ENCODE measurements around the gene SIGLEC9.
A peak's percentile ranks its signal among the peaks of the same experiment; 100 is the strongest.

The SIGLEC9 gene

GRCh38 chr19:51094696-51095279 is 29.9 kb upstream of the SIGLEC9 start:
- DNase-seq = peak in 1 of 10 donors; percentile 76
- intact Hi-C loops (cut with DNase I) = loop anchor here (1.0 to 5.0 kb wide), 2 partner anchors 73 to 172 kb away; no protein-coding TSS in a partner anchor

GRCh38 chr19:51096473-51097165 is 28.1 kb upstream of the SIGLEC9 start:
- peak in 1 of 10 donors; percentile 47 for DNase-seq
- intact Hi-C loops (cut with DNase I) = loop anchor here (5.0 kb wide), 1 partner anchor 174 kb away; no protein-coding TSS in a partner anchor

- DNase-seq = peak; percentile 35 to 94 (median 72)
- intact Hi-C loops (cut with DNase I) = loop anchor here (5.0 kb wide), 1 partner anchor 175 kb away; no protein-coding TSS in a partner anchor
These were observed 27.5 kb upstream of the SIGLEC9 start for GRCh38 chr19:51097166-51097738.

- peak in 1 of 10 donors; percentile 68 for DNase-seq
- intact Hi-C loops (cut with DNase I) = loop anchor here (5.0 kb wide), 1 partner anchor 175 kb away; no protein-coding TSS in a partner anchor
These were observed 26.9 kb upstream of the SIGLEC9 start for GRCh38 chr19:51097796-51098195.

GRCh38 chr19:51098365-51099046 is 26.2 kb upstream of the SIGLEC9 start:
- intact Hi-C loops (cut with DNase I) = loop anchor here (5.0 kb wide), 1 partner anchor 176 kb away; no protein-coding TSS in a partner anchor
- DNase-seq = peak in 1 of 10 donors; percentile 88

- intact Hi-C loops (cut with DNase I) = loop anchor here (5.0 kb wide), 1 partner anchor 177 kb away; no protein-coding TSS in a partner anchor
These were observed 25.7 kb upstream of the SIGLEC9 start for GRCh38 chr19:51099047-51099382.

GRCh38 chr19:51100601-51101000 is 24.1 kb upstream of the SIGLEC9 start:
- intact Hi-C loops (cut with DNase I) = no loop called here
- DNase-seq = no peak

More at GRCh38 chr19:51099047-51099382, 25.7 kb upstream of the SIGLEC9 start:
- peak in 1 of 10 donors; percentile 66 for DNase-seq

- intact Hi-C loops (cut with DNase I) = no loop called here
- DNase-seq = no peak
These were observed 23.4 kb upstream of the SIGLEC9 start for GRCh38 chr19:51101171-51101865.

- no peak for DNase-seq
- intact Hi-C loops (cut with DNase I) = no loop called here
These were observed 21.7 kb upstream of the SIGLEC9 start for GRCh38 chr19:51102991-51103390.

GRCh38 chr19:51103926-51104341 is 20.8 kb upstream of the SIGLEC9 start:
- intact Hi-C loops (cut with DNase I) = no loop called here
- DNase-seq = no peak

- intact Hi-C loops (cut with DNase I) = loop anchor here (2.0 to 5.0 kb wide), 2 partner anchors 305 to 487 kb away; no protein-coding TSS in a partner anchor
- DNase-seq = peak in 5 of 10 donors; percentile 17 to 86 (median 20)
These were observed 17.2 kb upstream of the SIGLEC9 start for GRCh38 chr19:51107406-51108065.

- intact Hi-C loops (cut with DNase I) = loop anchor here (2.0 to 5.0 kb wide), 2 partner anchors 306 to 487 kb away; no protein-coding TSS in a partner anchor
- peak; percentile 97 to 100 (median 99) for DNase-seq
These were observed 16.5 kb upstream of the SIGLEC9 start, which contains the start of gene CTU1 for GRCh38 chr19:51108066-51108804. Gene CTU1 (minus strand): TSS chr19:51108409. CDS start chr19:51104569, 3,840 bp downstream.

- intact Hi-C loops (cut with DNase I) = loop anchor here (2.0 to 5.0 kb wide), 2 partner anchors 306 to 486 kb away; no protein-coding TSS in a partner anchor
These were observed 15.9 kb upstream of the SIGLEC9 start for GRCh38 chr19:51108805-51109146.

GRCh38 chr19:51110666-51110971 is 14.1 kb upstream of the SIGLEC9 start:
- DNase-seq = peak in 2 of 10 donors; percentile 15 to 18
- intact Hi-C loops (cut with DNase I) = no loop called here

More at GRCh38 chr19:51108805-51109146, 15.9 kb upstream of the SIGLEC9 start:
- no peak for DNase-seq

- intact Hi-C loops (cut with DNase I) = no loop called here
- DNase-seq = peak in 2 of 10 donors; percentile 24 to 61
These were observed 13.1 kb upstream of the SIGLEC9 start for GRCh38 chr19:51111606-51112005.

- intact Hi-C loops (cut with DNase I) = no loop called here
- no peak for DNase-seq
These were observed 10.5 kb upstream of the SIGLEC9 start for GRCh38 chr19:51114087-51114729.

- intact Hi-C loops (cut with DNase I) = no loop called here
- DNase-seq = peak in 1 of 10 donors; percentile 21
These were observed 7.9 kb upstream of the SIGLEC9 start for GRCh38 chr19:51116736-51117286.

GRCh38 chr19:51119101-51119500 is 5.6 kb upstream of the SIGLEC9 start:
- intact Hi-C loops (cut with DNase I) = no loop called here
- peak in 1 of 10 donors; percentile 8 for DNase-seq
